Naive thymus-derived CD4-positive, alpha-beta T cell (primary cell): Measurements from ENCODE around the gene SHISA4. TPM values are rescaled to one million over a fixed set of nuclear protein-coding genes. Genes with fewer than 3 reads are reported as not detected.
A peak's percentile ranks its signal among the peaks of the same experiment; 100 is the strongest.

Experiments
- ATAC-seq: fragments of 150-1000 bp; cut with Tn5 transposase; 2 replicates; pipeline ENCODE4 v1.10.0; 2021; ENCODE audit warnings: mild to moderate bottlenecking, moderate library complexity
- CTCF ChIA-PET: fragments of 350-600 bp; sonication (Branson Sonifier 250); formaldehyde crosslinking; loops from one replicate; lab custom pipeline; 2021; ENCODE audit warnings: antibody characterized with exemption; lab: Charles Lee
- POLR2A ChIA-PET: fragments of 350-600 bp; sonication (Branson Sonifier 250); formaldehyde crosslinking; loops from one replicate; lab custom pipeline; 2021; ENCODE audit warnings: antibody characterized with exemption, inconsistent platforms; lab: Charles Lee
- DNase-seq, 9 donors: peaks; one replicate each; pipeline versions ENCODE4 v3.0.0 to v3.0.0-alpha.2; 2020 to 2022; ENCODE audit warnings: mixed read lengths in 1 of 9
- H3K27ac ChIP-seq: one replicate; pipeline ENCODE4 v1.7.0; 2013; ENCODE audit warnings: mild to moderate bottlenecking, low read depth, low read length, moderate library complexity
- H3K27me3 ChIP-seq, 2 donors: one replicate each; pipeline ENCODE4 v1.7.0; 2013; ENCODE audit warnings: low read length in 2 of 2, mild to moderate bottlenecking in 2 of 2, moderate library complexity in 2 of 2; ENCODE audit not compliant: control insufficient read depth in 2 of 2, insufficient read depth in 2 of 2
- H3K36me3 ChIP-seq, 3 experiments: 1 replicate in 2 of 3; 2 replicates in 1 of 3; pipeline ENCODE4 v1.7.0; 2013; ENCODE audit warnings: low read length in 3 of 3, mild to moderate bottlenecking in 3 of 3, moderate library complexity in 1 of 3; ENCODE audit not compliant: insufficient read depth in 3 of 3, control insufficient read depth in 2 of 3
- H3K4me1 ChIP-seq, 2 donors: one replicate each; pipeline ENCODE4 v1.7.0; 2013; ENCODE audit warnings: low read length in 2 of 2, mild to moderate bottlenecking in 2 of 2, moderate library complexity in 1 of 2; ENCODE audit not compliant: control insufficient read depth in 2 of 2, insufficient read depth in 2 of 2
- H3K4me3 ChIP-seq: 2 replicates; pipeline ENCODE4 v1.7.0; 2013; ENCODE audit warnings: mild to moderate bottlenecking, low read length
- H3K9me3 ChIP-seq, 3 experiments: 1 replicate in 2 of 3; 2 replicates in 1 of 3; pipeline ENCODE4 v1.7.0; 2013; ENCODE audit warnings: low read length in 3 of 3; ENCODE audit not compliant: control insufficient read depth in 2 of 3
- H3K27ac Mint-ChIP-seq, 9 donors: one replicate each; pipeline ENCODE4 v1.8.0; 2020 to 2022; ENCODE audit warnings: mixed read lengths in 9 of 9, mild to moderate bottlenecking in 8 of 9, moderate library complexity in 5 of 9, inconsistent platforms in 2 of 9
- H3K27me3 Mint-ChIP-seq, 5 donors: one replicate each; pipeline ENCODE4 v1.8.0; 2021 to 2022; ENCODE audit warnings: mixed read lengths in 5 of 5, mild to moderate bottlenecking in 1 of 5
- H3K36me3 Mint-ChIP-seq, 5 donors: one replicate each; pipeline ENCODE4 v1.8.0; 2020 to 2022; ENCODE audit warnings: mixed read lengths in 5 of 5, mild to moderate bottlenecking in 3 of 5, inconsistent platforms in 1 of 5
- H3K4me1 Mint-ChIP-seq, 7 donors: one replicate each; pipeline ENCODE4 v1.8.0; 2020 to 2022; ENCODE audit warnings: mixed read lengths in 7 of 7, mild to moderate bottlenecking in 3 of 7, inconsistent platforms in 1 of 7
- H3K4me3 Mint-ChIP-seq, 10 donors: one replicate each; pipeline ENCODE4 v1.8.0; 2020 to 2022; ENCODE audit warnings: mild to moderate bottlenecking in 10 of 10, mixed read lengths in 10 of 10, moderate library complexity in 6 of 10, inconsistent platforms in 2 of 10
- H3K9me3 Mint-ChIP-seq, 11 donors: one replicate each; pipeline ENCODE4 v1.8.0; 2020 to 2022; ENCODE audit warnings: mixed read lengths in 11 of 11, mild to moderate bottlenecking in 4 of 11, inconsistent platforms in 1 of 11, moderate library complexity in 1 of 11
- intact Hi-C, 2 donors: fragments of 100-400 bp; cut with micrococcal nuclease; formaldehyde crosslinking; loops; one replicate each; pipeline ENCODE4 v1.15.1; 2023
- polyA plus RNA-seq, 2 donors: library from polyadenylated mRNA; unstranded; fragments of 300-500 nt; fragmentation: Illumina TruSeq; gene quantifications; one replicate each; pipeline ENCODE4 v1.2.3, GENCODE V29; 2021
- total RNA-seq, 6 experiments: library from RNA in 5 of 6; stranded (reverse) in 5 of 6; gene quantifications; 1 replicate in 5 of 6; 2 replicates in 1 of 6; pipeline ENCODE4 v1.2.3 and lab custom pipeline; 2021 to 2026

The SHISA4 gene
- total and polyA plus RNA-seq, 7 experiments from 2014 or later = 0.30 to 1.4 (median 0.66) TPM; not detected in 2

DNA sequence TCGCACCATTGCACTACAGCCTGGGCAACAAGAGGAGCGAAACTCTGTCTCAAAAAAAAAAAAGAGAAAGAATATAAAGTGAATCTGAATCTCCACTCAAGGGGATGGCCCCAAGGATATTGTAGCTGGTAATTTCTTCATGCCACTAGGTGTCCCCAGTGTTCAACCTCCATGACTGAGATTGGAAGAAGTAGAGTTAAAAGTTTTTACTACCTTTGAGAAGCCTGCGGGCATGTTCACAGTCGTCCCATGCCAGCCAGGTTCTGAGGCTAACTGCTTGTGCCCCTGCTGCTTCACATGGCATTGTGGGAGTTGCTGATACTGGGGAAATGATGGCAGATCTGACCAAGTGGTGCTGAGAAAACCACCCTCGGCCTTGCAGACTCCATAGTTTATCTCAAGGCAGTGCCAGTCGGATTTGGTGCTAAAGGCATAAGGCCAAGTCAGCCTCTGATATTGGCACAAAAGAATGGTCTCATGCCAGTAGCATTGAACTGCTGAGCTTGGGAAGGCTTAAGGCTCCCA is 10.8 kb upstream of the SHISA4 start:
- ATAC-seq = peak; percentile 55
- no peaks in the 10 kb centered on the region for H3K9me3 ChIP-seq
- H3K4me3 Mint-ChIP-seq = no peak overlapping the region
- CTCF ChIA-PET = interaction anchor here (0.9 to 1.2 kb wide), 4 partner anchors 18 to 122 kb away, joined by 3 to 4 read pairs (median 4); no protein-coding TSS in a partner anchor
- POLR2A ChIA-PET = no interaction called here
- no peaks in the 10 kb centered on the region for H3K27me3 Mint-ChIP-seq
- peaks cover 0 to 31% (median 0%) of the 10 kb centered on the region in 3 experiments for H3K36me3 ChIP-seq
- H3K4me1 Mint-ChIP-seq = peaks cover 0 to 3% (median 0%) of the 10 kb centered on the region in 7 donors
- no peak overlapping the region for H3K4me3 ChIP-seq
- intact Hi-C loops = loop anchor here (1.0 to 5.0 kb wide), 4 partner anchors 19 to 264 kb away; partner anchors contain the start of gene ARL8A (in 1 of the 2)
- H3K9me3 Mint-ChIP-seq = peaks cover 0 to 2% (median 0%) of the 10 kb centered on the region in 11 donors
- peak in 2 of 9 donors; percentile 22 to 23 for DNase-seq
- H3K27me3 ChIP-seq = no peaks in the 10 kb centered on the region
- H3K27ac Mint-ChIP-seq = peak overlapping the region in 4 of 9 donors; percentile 40 to 60 (median 46)
- H3K4me1 ChIP-seq = no peaks in the 10 kb centered on the region
- H3K27ac ChIP-seq = no peak overlapping the region
- H3K36me3 Mint-ChIP-seq = peaks cover 1 to 20% (median 14%) of the 10 kb centered on the region in 5 donors

DNA sequence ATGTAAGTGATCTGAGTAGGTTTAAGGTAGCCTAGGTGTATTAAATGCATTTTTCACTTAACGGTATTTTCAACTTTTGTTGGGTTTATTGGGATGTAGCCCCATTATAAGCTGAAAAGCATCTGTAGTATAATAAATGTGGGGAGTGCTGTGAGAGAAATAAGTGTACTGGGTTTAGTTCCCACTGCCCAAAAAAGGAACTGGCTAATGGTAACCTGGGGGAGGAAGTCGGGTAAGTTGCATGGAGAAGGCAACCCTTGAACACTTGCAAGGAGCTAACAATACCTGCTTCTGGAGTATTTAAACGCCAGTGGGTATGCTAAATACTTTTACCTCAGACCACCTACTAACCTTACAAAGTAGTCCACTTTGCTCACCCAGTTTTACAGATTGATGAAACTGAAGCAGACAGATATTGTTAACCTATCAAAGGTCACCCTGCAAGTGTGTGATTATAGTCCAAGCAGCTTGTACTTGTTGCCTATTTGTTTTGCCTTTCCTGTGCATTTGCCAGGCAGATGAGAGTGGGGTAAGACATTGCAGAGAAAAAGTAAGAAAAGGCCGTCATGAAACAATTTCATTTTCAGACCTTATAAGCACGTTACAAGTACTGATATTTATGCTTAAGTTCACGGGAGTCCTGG is 7.6 kb upstream of the SHISA4 start:
- Histone ChIP-seq H3K27me3 (no peaks in the 10 kb centered on the region), H3K4me3 (no peak overlapping the region), H3K27ac (no peak overlapping the region), H3K4me1 (no peaks in the 10 kb centered on the region), H3K9me3 (no peaks in the 10 kb centered on the region), H3K36me3 (peaks cover 0 to 4% (median 0%) of the 10 kb centered on the region in 3 experiments)
- DNase-seq (no peak), ATAC-seq (no peak)
- Mint-ChIP-seq H3K27ac (peak overlapping the region in 2 of 9 donors; percentile 33 to 69), H3K9me3 (peaks cover 0 to 2% (median 0%) of the 10 kb centered on the region in 11 donors), H3K4me3 (no peak overlapping the region), H3K4me1 (peaks cover 0 to 7% (median 0%) of the 10 kb centered on the region in 7 donors), H3K27me3 (peaks cover 0 to 4% (median 0%) of the 10 kb centered on the region in 5 donors), H3K36me3 (peaks cover 0 to 9% (median 3%) of the 10 kb centered on the region in 5 donors)
- ChIA-PET CTCF (interaction anchor here (1.1 kb wide), 2 partner anchors 9 to 93 kb away, joined by 3 read pairs; no protein-coding TSS in a partner anchor), POLR2A (no interaction called here)
- intact Hi-C loops = no loop called here

GRCh38 chr1:201881617-201882016 is 7.1 kb upstream of the SHISA4 start:
- no peak for ATAC-seq
- no peaks in the 10 kb centered on the region for H3K36me3 ChIP-seq
- H3K27me3 ChIP-seq = no peaks in the 10 kb centered on the region
- peaks cover 0 to 7% (median 0%) of the 10 kb centered on the region in 7 donors for H3K4me1 Mint-ChIP-seq
- CTCF ChIA-PET = interaction anchor here (1.1 to 1.4 kb wide), 2 partner anchors 14 to 92 kb away, joined by 3 to 5 read pairs; no protein-coding TSS in a partner anchor
- H3K27me3 Mint-ChIP-seq = peaks cover 0 to 5% (median under 1%) of the 10 kb centered on the region in 5 donors
- H3K27ac Mint-ChIP-seq = peak overlapping the region in 3 of 9 donors; percentile 33 to 41 (median 34)
- H3K9me3 Mint-ChIP-seq = peaks cover 0 to 2% (median 0%) of the 10 kb centered on the region in 11 donors
- H3K4me3 Mint-ChIP-seq = no peak overlapping the region
- no peaks in the 10 kb centered on the region for H3K9me3 ChIP-seq
- H3K36me3 Mint-ChIP-seq = peaks cover 0 to 4% (median 0%) of the 10 kb centered on the region in 5 donors
- H3K4me3 ChIP-seq = no peak overlapping the region
- DNase-seq = no peak
- H3K4me1 ChIP-seq = no peaks in the 10 kb centered on the region
- no peak overlapping the region for H3K27ac ChIP-seq
- intact Hi-C loops = no loop called here
- POLR2A ChIA-PET = no interaction called here

DNA sequence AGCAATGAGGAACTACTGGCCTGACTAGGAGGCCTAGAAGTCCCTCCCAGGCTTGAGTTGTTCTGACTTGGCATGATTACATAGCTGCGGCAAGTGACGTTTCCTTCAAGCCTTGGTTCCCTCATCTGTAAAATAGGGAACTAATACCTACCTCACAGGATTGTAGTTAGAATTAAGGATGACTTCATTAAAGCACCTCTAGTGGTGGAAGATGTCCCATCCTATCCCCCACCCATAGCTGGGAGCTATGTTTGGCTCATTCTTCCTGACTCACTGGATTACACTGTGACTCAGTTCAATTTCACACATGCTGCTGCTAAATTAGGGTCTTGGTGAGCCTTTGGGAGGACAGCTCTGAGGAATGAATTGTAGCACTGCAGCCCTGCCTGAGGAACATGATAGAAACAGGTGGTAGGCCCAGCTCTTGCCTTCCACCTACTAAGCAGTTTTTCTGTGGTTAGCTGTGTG is 6.0 kb upstream of the SHISA4 start:
- POLR2A ChIA-PET = no interaction called here
- Mint-ChIP-seq H3K36me3 (peaks cover 0 to 3% (median 0%) of the 10 kb centered on the region in 5 donors), H3K9me3 (no peaks in the 10 kb centered on the region), H3K27ac (peak overlapping the region in 1 of 9 donors; percentile 23), H3K4me3 (no peak overlapping the region), H3K4me1 (peaks cover 0 to 14% (median 3%) of the 10 kb centered on the region in 7 donors), H3K27me3 (peaks cover 0 to 13% (median 7%) of the 10 kb centered on the region in 5 donors)
- no peak overlapping the region for H3K4me3 ChIP-seq
- no peaks in the 10 kb centered on the region for H3K9me3 ChIP-seq
- no peak for DNase-seq
- CTCF ChIA-PET = interaction anchor here (1.4 kb wide), 1 partner anchor 13 kb away, joined by 5 read pairs; no protein-coding TSS in a partner anchor
- no peaks in the 10 kb centered on the region for H3K4me1 ChIP-seq
- intact Hi-C loops = no loop called here
- no peaks in the 10 kb centered on the region for H3K36me3 ChIP-seq
- H3K27me3 ChIP-seq = peaks cover 0 to under 1% of the 10 kb centered on the region in 2 donors
- ATAC-seq = peak; percentile 81
- H3K27ac ChIP-seq = no peak overlapping the region

- peak overlapping the region in 1 of 9 donors; percentile 23 for H3K27ac Mint-ChIP-seq
- CTCF ChIA-PET = no interaction called here
- no peaks in the 10 kb centered on the region for H3K36me3 ChIP-seq
- peaks cover 0 to 6% of the 10 kb centered on the region in 2 donors for H3K27me3 ChIP-seq
- no peak overlapping the region for H3K27ac ChIP-seq
- H3K4me1 ChIP-seq = no peaks in the 10 kb centered on the region
- H3K4me3 Mint-ChIP-seq = no peak overlapping the region
- H3K9me3 Mint-ChIP-seq = peaks cover 0 to 1% (median 0%) of the 10 kb centered on the region in 11 donors
- peaks cover 0 to 2% (median 0%) of the 10 kb centered on the region in 5 donors for H3K36me3 Mint-ChIP-seq
- no peaks in the 10 kb centered on the region for H3K9me3 ChIP-seq
- DNase-seq (no peak), ATAC-seq (no peak)
- peaks cover 0 to 16% (median 5%) of the 10 kb centered on the region in 7 donors for H3K4me1 Mint-ChIP-seq
- POLR2A ChIA-PET = no interaction called here
- no peak overlapping the region for H3K4me3 ChIP-seq
- H3K27me3 Mint-ChIP-seq = peaks cover 0 to 19% (median 9%) of the 10 kb centered on the region in 5 donors
- intact Hi-C loops = no loop called here
These were observed 5.4 kb upstream of the SHISA4 start for GRCh38 chr1:201883266-201883665.

- H3K27ac ChIP-seq = no peak overlapping the region
- Mint-ChIP-seq H3K9me3 (peaks cover 0 to 1% (median 0%) of the 10 kb centered on the region in 11 donors), H3K4me3 (no peak overlapping the region), H3K27ac (no peak overlapping the region), H3K27me3 (peaks cover 0 to 21% (median 9%) of the 10 kb centered on the region in 5 donors), H3K4me1 (peaks cover 0 to 13% (median 5%) of the 10 kb centered on the region in 7 donors), H3K36me3 (no peaks in the 10 kb centered on the region)
- intact Hi-C loops = no loop called here
- no peak for DNase-seq
- ChIA-PET CTCF (interaction anchor here (1.1 to 1.5 kb wide), 2 partner anchors 10 to 70 kb away, joined by 4 to 6 read pairs; no protein-coding TSS in a partner anchor), POLR2A (no interaction called here)
- ATAC-seq = peak; percentile 50
- no peaks in the 10 kb centered on the region for H3K4me1 ChIP-seq
- H3K27me3 ChIP-seq = peaks cover 0 to 6% of the 10 kb centered on the region in 2 donors
- H3K9me3 ChIP-seq = no peaks in the 10 kb centered on the region
- no peak overlapping the region for H3K4me3 ChIP-seq
- no peaks in the 10 kb centered on the region for H3K36me3 ChIP-seq
These were observed 4.9 kb upstream of the SHISA4 start for GRCh38 chr1:201883786-201884185.
